ENCODE data around the gene RTN3.
"Not testable (repeated sequence)": the region's sequence is repeated elsewhere in the genome, so short reads cannot be mapped to it uniquely, and the experiment has no call there.

The RTN3 gene
- 47.8 to 55.3 reads per million in 2 donors for total RNA-seq

- DNase-seq, result peak; percentile 99
These were observed at the start of gene RTN3 for GRCh38 chr11:63681321-63682065. Gene RTN3 (plus strand): TSS chr11:63681500. CDS start chr11:63681637, 137 bp downstream.

- DNase-seq, result no peak
These were observed 45.4 kb upstream of the RTN3 start for GRCh38 chr11:63635762-63636465.

GRCh38 chr11:63638436-63638835 is 42.9 kb upstream of the RTN3 start:
- DNase-seq, result not testable (repeated sequence)

- no peak for DNase-seq
These were observed 42.0 kb upstream of the RTN3 start for GRCh38 chr11:63639199-63639832.

- no peak for DNase-seq
These were observed 39.6 kb upstream of the RTN3 start for GRCh38 chr11:63641727-63642126.

- no peak for DNase-seq
These were observed 38.1 kb upstream of the RTN3 start for GRCh38 chr11:63643205-63643604.

GRCh38 chr11:63652671-63653070 is 28.6 kb upstream of the RTN3 start:
- no peak for DNase-seq

- DNase-seq, result no peak
These were observed 20.3 kb upstream of the RTN3 start for GRCh38 chr11:63660972-63661371.

GRCh38 chr11:63663809-63664208 is 17.5 kb upstream of the RTN3 start:
- no peak for DNase-seq

GRCh38 chr11:63666874-63667273 is 14.4 kb upstream of the RTN3 start:
- no peak for DNase-seq

- DNase-seq, result no peak
These were observed 13.1 kb upstream of the RTN3 start for GRCh38 chr11:63667995-63668795.

GRCh38 chr11:63670096-63670432 is 11.2 kb upstream of the RTN3 start:
- DNase-seq, result no peak

- DNase-seq, result peak; percentile 31
These were observed 10.6 kb upstream of the RTN3 start for GRCh38 chr11:63670433-63671321.

GRCh38 chr11:63671322-63672155 is 9.8 kb upstream of the RTN3 start, which contains the start of gene ATL3:
Gene ATL3 (minus strand): TSS chr11:63671376. CDS start chr11:63671335, 41 bp downstream.
- peak; percentile 76 for DNase-seq

- DNase-seq, result no peak
These were observed 9.2 kb upstream of the RTN3 start for GRCh38 chr11:63672156-63672463.

- DNase-seq, result no peak
These were observed 8.3 kb upstream of the RTN3 start for GRCh38 chr11:63672936-63673539.

GRCh38 chr11:63673579-63673978 is 7.7 kb upstream of the RTN3 start:
- DNase-seq, result no peak

GRCh38 chr11:63680834-63681320 is 423 bp upstream of the RTN3 start:
- no peak for DNase-seq

- DNase-seq, result no peak
These were observed 1.0 kb downstream of the RTN3 start for GRCh38 chr11:63682066-63683021.

Measured in activated gamma-delta T cell (primary cell).